ENCODE measurements around the gene LARP1B.
"Not testable (repeated sequence)": the region's sequence is repeated elsewhere in the genome, so short reads cannot be mapped to it uniquely, and the experiment has no call there.

The LARP1B gene

DNA sequence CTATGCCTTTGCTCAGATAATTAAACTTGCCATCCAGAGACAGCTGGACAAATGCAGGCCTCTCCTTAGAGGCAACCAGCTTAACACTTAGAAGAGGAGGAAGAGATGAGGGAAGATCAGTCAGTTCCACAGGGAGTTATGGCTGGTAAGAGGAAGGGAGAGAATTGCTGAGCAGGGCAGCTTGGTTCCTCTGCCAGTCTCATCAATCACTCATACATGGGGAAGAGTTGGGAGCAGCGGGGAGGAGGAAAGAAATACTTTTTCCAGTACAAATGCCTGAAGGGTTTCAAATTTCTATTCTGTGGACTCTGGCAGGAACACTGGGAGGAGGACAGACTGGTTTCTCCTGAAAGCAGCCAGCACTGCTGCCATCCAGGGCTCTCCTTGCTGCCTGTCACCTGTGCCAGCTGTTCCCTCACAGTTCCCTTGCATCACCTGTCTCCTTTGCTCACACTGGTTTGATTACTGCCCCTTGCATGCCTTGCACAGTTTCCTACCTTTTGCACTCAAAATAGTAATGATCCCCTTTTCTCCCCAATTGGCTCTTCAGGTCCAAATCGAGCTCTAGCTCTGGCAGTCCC lies 167.0 kb downstream of the LARP1B start:
- peak; percentile 45 to 49 for DNase-seq

- no peak for DNase-seq
Observed at GRCh38 chr4:128228845-128229795, 168.0 kb downstream of the LARP1B start.

GRCh38 chr4:128232719-128233118 lies 171.6 kb downstream of the LARP1B start:
- no peak for DNase-seq

GRCh38 chr4:128234836-128235235 lies 173.7 kb downstream of the LARP1B start:
- no peak for DNase-seq

- no peak for DNase-seq
Observed at GRCh38 chr4:128241019-128241418, 179.9 kb downstream of the LARP1B start.

GRCh38 chr4:128241425-128241913 lies 180.4 kb downstream of the LARP1B start:
- DNase-seq, result no peak

- DNase-seq, result no peak
Observed at GRCh38 chr4:128241981-128242380, 180.9 kb downstream of the LARP1B start.

GRCh38 chr4:128242601-128243000 lies 181.5 kb downstream of the LARP1B start:
- DNase-seq, result no peak

- DNase-seq, result no peak
Observed at GRCh38 chr4:128244379-128244778, 183.3 kb downstream of the LARP1B start.

GRCh38 chr4:128245391-128245790 lies 184.3 kb downstream of the LARP1B start:
- DNase-seq, result not testable (repeated sequence)

- no peak for DNase-seq
Observed at GRCh38 chr4:128247906-128248305, 186.8 kb downstream of the LARP1B start.

- DNase-seq, result no peak
Observed at GRCh38 chr4:128249787-128250668, 188.9 kb downstream of the LARP1B start.

DNA sequence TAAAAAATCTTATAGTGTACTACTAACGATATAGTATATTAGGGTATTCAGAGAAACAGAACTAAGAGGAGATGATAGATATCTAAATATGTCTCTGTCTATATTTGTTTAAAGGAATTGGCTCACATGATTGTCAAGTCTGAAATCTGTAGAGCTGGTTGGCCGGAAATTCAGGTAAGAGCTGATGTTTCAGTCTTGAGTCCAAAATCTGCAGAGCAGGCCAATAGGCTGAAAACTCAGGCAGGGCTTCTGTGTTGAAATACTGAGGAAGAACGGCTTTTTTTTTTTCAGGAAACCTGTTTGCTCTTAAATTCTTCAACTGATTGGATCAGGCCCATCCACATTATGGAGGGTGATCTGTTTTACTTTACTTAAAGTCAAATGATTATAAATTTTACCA lies 194.8 kb downstream of the LARP1B start:
- DNase-seq, result no peak

GRCh38 chr4:128256539-128256938 lies 195.4 kb downstream of the LARP1B start:
- DNase-seq, result peak in 1 of 2 experiments; percentile 15

DNA sequence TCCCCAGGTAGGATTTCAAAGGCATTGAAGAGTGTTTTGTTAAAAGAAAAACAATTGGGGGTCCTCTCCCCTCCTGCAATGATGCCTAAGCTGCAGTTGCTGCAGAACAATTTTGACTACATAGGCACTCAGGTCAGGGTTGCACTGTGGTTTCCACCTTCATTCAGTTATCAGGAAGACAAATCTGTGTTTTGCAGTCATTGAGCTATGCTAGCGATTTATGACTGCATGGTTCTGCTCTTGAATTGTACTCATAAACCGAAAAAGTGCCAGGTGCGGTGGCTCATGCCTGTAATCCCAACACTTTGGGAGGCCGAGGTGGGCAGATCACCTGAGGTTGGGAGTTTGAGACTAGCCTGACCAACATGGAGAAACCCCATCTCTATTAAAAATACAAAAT lies 197.1 kb downstream of the LARP1B start:
- not testable (repeated sequence) for DNase-seq

DNA sequence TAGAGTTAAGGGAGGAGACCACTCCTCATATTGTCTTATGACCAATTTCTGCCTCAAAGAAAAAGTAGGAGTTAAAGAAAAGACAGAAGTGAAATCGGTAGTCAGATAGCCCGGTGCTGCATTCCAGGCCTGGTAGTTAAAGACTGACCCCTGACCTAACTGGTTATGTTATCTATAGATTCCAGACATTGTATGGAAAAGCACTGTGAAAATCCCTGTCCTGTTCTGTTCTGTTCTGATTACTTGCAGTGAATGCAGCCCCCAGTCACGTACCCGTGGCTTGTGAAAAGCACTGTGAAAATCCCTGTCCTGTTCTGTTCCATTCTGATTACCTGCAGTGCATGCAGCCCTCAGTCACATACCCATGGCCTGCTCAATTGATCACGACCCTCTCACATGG lies 198.8 kb downstream of the LARP1B start:
- DNase-seq, result not testable (repeated sequence)

All from NCI-H526 (cell line).